ENCODE measurements around the gene RAP2A. TPM values are rescaled to one million over a fixed set of nuclear protein-coding genes. Genes with fewer than 3 reads are reported as not detected.

RAP2A gene
- total RNA-seq, 1 experiment from 2014 or later, result 43.6 TPM

GRCh38 chr13:97493456-97493855 is 59.5 kb downstream of the RAP2A start:
- no peak overlapping the region for H3K4me3 ChIP-seq (ENCODE audit: low read depth, low read length, poor library complexity, severe bottlenecking)
- intact Hi-C loops (cut with micrococcal nuclease; ENCODE audit: unreplicated experiment), result no loop called here
- POLR2A ChIA-PET (ENCODE audit: low non-redundant PET), result no interaction called here
- no peaks in the 10 kb centered on the region for H3K27me3 ChIP-seq (replicated peaks; ENCODE audit: insufficient read depth, low read depth, low read length, poor library complexity)
- BruUV-seq (replicated peaks), result no TSS peak
- TF ChIP-seq CTCF (conservative IDR thresholded peaks at IDR 0.05; ENCODE audit: low read depth, low read length) (no peak), EZH2 (IDR thresholded peaks at IDR 0.05; ENCODE audit: borderline replicate concordance, low read depth, low read length, poor library complexity, severe bottlenecking) (no peak)
- CTCF ChIA-PET, result no interaction called here
- no peaks in the 10 kb centered on the region for H3K4me1 ChIP-seq (ENCODE audit: insufficient read depth, low read length, poor library complexity, severe bottlenecking)
- no peaks in the 10 kb centered on the region for H3K36me3 ChIP-seq (ENCODE audit: insufficient read depth, low read length, poor library complexity, severe bottlenecking)
- peaks cover 9% of the 10 kb centered on the region for H3K9me3 ChIP-seq (ENCODE audit: low read depth, low read length, poor library complexity, severe bottlenecking)
- DNase-seq (ENCODE audit: low spot score), result no peak
- H3K27ac ChIP-seq (ENCODE audit: low read depth, low read length, poor library complexity, severe bottlenecking), result no peak overlapping the region

- H3K4me1 ChIP-seq (ENCODE audit: insufficient read depth, low read length, poor library complexity, severe bottlenecking), result no peaks in the 10 kb centered on the region
- peaks cover 2% of the 10 kb centered on the region for H3K9me3 ChIP-seq (ENCODE audit: low read depth, low read length, poor library complexity, severe bottlenecking)
- H3K27ac ChIP-seq (ENCODE audit: low read depth, low read length, poor library complexity, severe bottlenecking), result no peak overlapping the region
- no peak overlapping the region for H3K4me3 ChIP-seq (ENCODE audit: low read depth, low read length, poor library complexity, severe bottlenecking)
- H3K27me3 ChIP-seq (replicated peaks; ENCODE audit: insufficient read depth, low read depth, low read length, poor library complexity), result no peaks in the 10 kb centered on the region
- H3K36me3 ChIP-seq (ENCODE audit: insufficient read depth, low read length, poor library complexity, severe bottlenecking), result no peaks in the 10 kb centered on the region
- ChIA-PET POLR2A (ENCODE audit: low non-redundant PET) (no interaction called here), CTCF (no interaction called here)
- no TSS peak for BruUV-seq (replicated peaks)
- DNase-seq (ENCODE audit: low spot score), result no peak
- TF ChIP-seq CTCF (conservative IDR thresholded peaks at IDR 0.05; ENCODE audit: low read depth, low read length) (no peak), EZH2 (IDR thresholded peaks at IDR 0.05; ENCODE audit: borderline replicate concordance, low read depth, low read length, poor library complexity, severe bottlenecking) (no peak)
- intact Hi-C loops (cut with micrococcal nuclease; ENCODE audit: unreplicated experiment), result no loop called here
These were observed 61.7 kb downstream of the RAP2A start for GRCh38 chr13:97495678-97496077.

- ChIA-PET POLR2A (ENCODE audit: low non-redundant PET) (no interaction called here), CTCF (no interaction called here)
- TF ChIP-seq EZH2 (IDR thresholded peaks at IDR 0.05; ENCODE audit: borderline replicate concordance, low read depth, low read length, poor library complexity, severe bottlenecking) (no peak), CTCF (conservative IDR thresholded peaks at IDR 0.05; ENCODE audit: low read depth, low read length) (no peak)
These were observed 62.5 kb downstream of the RAP2A start for GRCh38 chr13:97496511-97496910.

More at GRCh38 chr13:97496511-97496910, 62.5 kb downstream of the RAP2A start:
- no peak overlapping the region for H3K4me3 ChIP-seq (ENCODE audit: low read depth, low read length, poor library complexity, severe bottlenecking)
- H3K27ac ChIP-seq (ENCODE audit: low read depth, low read length, poor library complexity, severe bottlenecking), result no peak overlapping the region
- H3K36me3 ChIP-seq (ENCODE audit: insufficient read depth, low read length, poor library complexity, severe bottlenecking), result no peaks in the 10 kb centered on the region
- H3K9me3 ChIP-seq (ENCODE audit: low read depth, low read length, poor library complexity, severe bottlenecking), result no peaks in the 10 kb centered on the region
- no peak for DNase-seq (ENCODE audit: low spot score)
- no peaks in the 10 kb centered on the region for H3K4me1 ChIP-seq (ENCODE audit: insufficient read depth, low read length, poor library complexity, severe bottlenecking)
- no TSS peak for BruUV-seq (replicated peaks)
- no peaks in the 10 kb centered on the region for H3K27me3 ChIP-seq (replicated peaks; ENCODE audit: insufficient read depth, low read depth, low read length, poor library complexity)
- intact Hi-C loops (cut with micrococcal nuclease; ENCODE audit: unreplicated experiment), result no loop called here
